Measurements from ENCODE around the gene SYDE2.

GRCh38 chr1:85220756-85221201 lies 20.0 kb upstream of the SYDE2 start:
- TF ChIP-seq CTCF (IDR thresholded peaks at IDR 0.05) (no peak), ZFX (IDR thresholded peaks at IDR 0.05; ENCODE audit: borderline replicate concordance) (no peak)

Data from 22Rv1 (cell line).